Measurements from ENCODE around the gene ARHGEF7. TPM values are rescaled to one million over a fixed set of nuclear protein-coding genes. Genes with fewer than 3 reads are reported as not detected.

Gene ARHGEF7
- total and polyA plus RNA-seq, 8 donors, result 11.6 to 126 (median 49.7) TPM

DNA sequence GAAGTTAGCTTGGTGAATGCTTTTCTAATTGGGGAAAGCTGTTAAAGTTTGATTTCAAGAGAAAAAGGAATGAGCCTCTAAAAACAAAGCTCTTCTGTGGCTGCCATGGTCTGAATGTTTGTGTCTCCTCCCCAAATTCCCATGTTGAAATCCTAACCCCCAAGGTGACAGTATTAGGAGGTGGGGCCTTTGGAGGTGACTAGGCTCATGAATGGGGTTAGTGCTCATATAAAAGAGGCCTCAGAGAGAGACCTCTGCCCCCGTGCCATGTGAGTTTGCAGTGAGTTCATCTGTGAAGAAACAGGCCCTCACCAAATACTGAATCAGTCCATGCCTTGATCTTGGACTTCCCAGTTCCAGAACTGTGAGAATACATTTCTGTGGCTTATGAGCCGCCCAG, 56.5 kb downstream of the ARHGEF7 start:
- H3K27me3 ChIP-seq, result no peaks in the 10 kb centered on the region
- TF ChIP-seq CTCF (IDR thresholded peaks at IDR 0.05) (no peak), POLR2A (IDR thresholded peaks at IDR 0.05) (no peak), EP300 (IDR thresholded peaks at IDR 0.05) (no peak), POLR2AphosphoS5 (IDR thresholded peaks at IDR 0.05) (no peak)
- no peaks in the 10 kb centered on the region for H3K9me3 ChIP-seq
- H3K4me3 ChIP-seq, result no peak overlapping the region
- no peak overlapping the region for H3K27ac ChIP-seq
- H3K36me3 ChIP-seq, result peaks cover 0 to 24% (median 15%) of the 10 kb centered on the region in 4 donors
- 89 to 97% (median 94%) methylated on average over 2 of the region's 2 CpGs for WGBS, 5 donors
- DNase-seq, result no peak
- peaks cover 8 to 52% (median 28%) of the 10 kb centered on the region in 4 donors for H3K4me1 ChIP-seq
- intact Hi-C loops (cut with DNase I; ENCODE audit: low total_unique reads), result no loop called here

DNA sequence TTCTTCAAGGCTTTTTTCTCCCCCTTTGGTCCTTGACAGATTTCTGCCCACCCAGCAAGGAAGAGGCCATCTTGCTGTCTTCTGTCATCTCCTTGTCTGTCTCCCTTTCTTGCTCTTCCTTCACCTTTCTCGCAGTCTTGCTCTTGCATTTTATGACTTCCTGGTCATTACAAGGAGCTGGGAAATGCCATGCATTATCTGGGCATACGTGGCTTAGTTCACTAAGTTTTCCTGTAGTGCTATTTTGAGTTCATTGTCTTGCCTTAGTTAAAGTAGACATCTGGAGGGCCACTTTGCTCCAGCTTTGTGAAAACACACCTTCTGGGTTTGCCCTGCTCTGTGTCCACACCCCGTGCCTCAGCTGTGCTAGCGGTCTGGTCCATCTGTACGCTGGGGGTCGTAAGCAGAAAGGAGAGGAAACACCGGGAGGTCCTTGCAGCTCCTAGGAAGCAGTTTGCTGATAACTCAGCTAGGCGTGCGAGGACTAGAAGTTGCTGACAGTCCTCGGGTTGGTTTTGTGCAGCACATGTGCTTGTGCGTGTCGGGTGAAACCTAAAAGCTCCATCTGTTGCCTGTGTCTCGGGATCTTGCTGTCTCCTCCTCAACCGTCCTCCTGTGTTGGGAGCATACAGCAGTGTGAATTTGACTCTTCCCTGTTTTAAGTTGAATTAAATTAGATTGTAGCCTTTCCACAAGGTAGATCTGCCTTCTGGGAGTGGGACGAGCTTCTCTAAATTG, 59.4 kb downstream of the ARHGEF7 start:
- DNase-seq, result no peak
- H3K27me3 ChIP-seq, result no peaks in the 10 kb centered on the region
- H3K36me3 ChIP-seq, result peaks cover 0 to 20% (median 10%) of the 10 kb centered on the region in 4 donors
- no peak overlapping the region for H3K27ac ChIP-seq
- no peak overlapping the region for H3K4me3 ChIP-seq
- peaks cover 17 to 63% (median 29%) of the 10 kb centered on the region in 4 donors for H3K4me1 ChIP-seq
- intact Hi-C loops (cut with DNase I; ENCODE audit: low total_unique reads), result no loop called here
- WGBS, 5 donors, result 85 to 93% (median 90%) methylated on average over 15 of the region's 15 CpGs
- no peaks in the 10 kb centered on the region for H3K9me3 ChIP-seq
- TF ChIP-seq CTCF (IDR thresholded peaks at IDR 0.05) (no peak), EP300 (IDR thresholded peaks at IDR 0.05) (no peak), POLR2AphosphoS5 (IDR thresholded peaks at IDR 0.05) (no peak), POLR2A (IDR thresholded peaks at IDR 0.05) (no peak)

DNA sequence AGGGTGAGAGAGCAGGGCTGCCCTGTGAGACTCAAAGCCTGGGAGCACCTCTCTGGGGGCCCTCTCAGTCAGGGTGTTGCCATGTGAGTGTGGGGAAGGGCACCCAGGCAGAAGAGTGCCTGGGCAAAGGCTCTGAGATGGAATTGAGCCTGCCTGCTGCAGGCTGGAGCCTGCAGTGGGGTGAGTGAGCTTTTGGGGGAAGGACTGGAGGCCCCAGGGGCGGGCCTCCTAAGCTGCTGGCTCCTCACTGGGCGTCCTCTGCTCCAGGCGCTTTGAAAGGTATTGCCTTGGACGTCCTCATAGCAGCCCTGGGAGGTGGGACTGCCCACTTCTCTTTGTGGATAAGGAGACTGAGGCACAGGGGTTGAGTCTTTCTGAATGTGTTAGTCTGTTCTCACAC, 60.3 kb downstream of the ARHGEF7 start:
- no peak for DNase-seq
- WGBS, 5 donors, result 82 to 100% (median 97%) methylated on average over 4 of the region's 4 CpGs
- H3K9me3 ChIP-seq, result no peaks in the 10 kb centered on the region
- intact Hi-C loops (cut with DNase I; ENCODE audit: low total_unique reads), result no loop called here
- no peaks in the 10 kb centered on the region for H3K27me3 ChIP-seq
- H3K4me3 ChIP-seq, result no peak overlapping the region
- H3K27ac ChIP-seq, result no peak overlapping the region
- peaks cover 0 to 20% (median 10%) of the 10 kb centered on the region in 4 donors for H3K36me3 ChIP-seq
- peaks cover 17 to 64% (median 30%) of the 10 kb centered on the region in 4 donors for H3K4me1 ChIP-seq
- no peak for TF ChIP-seq EP300 (IDR thresholded peaks at IDR 0.05)
- TF ChIP-seq POLR2AphosphoS5 (IDR thresholded peaks at IDR 0.05), result no peak
- no peak for TF ChIP-seq POLR2A (IDR thresholded peaks at IDR 0.05)
- TF ChIP-seq CTCF (IDR thresholded peaks at IDR 0.05), result no peak

- no peaks in the 10 kb centered on the region for H3K9me3 ChIP-seq
- WGBS, 5 donors, result 87 to 95% (median 91%) methylated on average over 4 of the region's 4 CpGs
- no peak overlapping the region for H3K4me3 ChIP-seq
- intact Hi-C loops (cut with DNase I; ENCODE audit: low total_unique reads), result no loop called here
- H3K27me3 ChIP-seq, result no peaks in the 10 kb centered on the region
- TF ChIP-seq CTCF (IDR thresholded peaks at IDR 0.05), result no peak
- no peak for TF ChIP-seq POLR2AphosphoS5 (IDR thresholded peaks at IDR 0.05)
- DNase-seq, result no peak
- peaks cover 0 to 20% (median 10%) of the 10 kb centered on the region in 4 donors for H3K36me3 ChIP-seq
- peak overlapping the region in 2 of 5 donors; percentile 65 to 80 for H3K27ac ChIP-seq
- H3K4me1 ChIP-seq, result peaks cover 17 to 62% (median 31%) of the 10 kb centered on the region in 4 donors
Measured at GRCh38 chr13:111175935-111176334, 60.8 kb downstream of the ARHGEF7 start.

Measured in stomach (tissue), 9 donors.